OCI-M2 (cell line): ENCODE results near the gene BCL10.

Experiments
- DNase-seq: peaks from one replicate; lab custom pipeline; 2025; ENCODE audit not compliant: unreplicated experiment; lab: John Stamatoyannopoulos, UW

Gene BCL10

DNA sequence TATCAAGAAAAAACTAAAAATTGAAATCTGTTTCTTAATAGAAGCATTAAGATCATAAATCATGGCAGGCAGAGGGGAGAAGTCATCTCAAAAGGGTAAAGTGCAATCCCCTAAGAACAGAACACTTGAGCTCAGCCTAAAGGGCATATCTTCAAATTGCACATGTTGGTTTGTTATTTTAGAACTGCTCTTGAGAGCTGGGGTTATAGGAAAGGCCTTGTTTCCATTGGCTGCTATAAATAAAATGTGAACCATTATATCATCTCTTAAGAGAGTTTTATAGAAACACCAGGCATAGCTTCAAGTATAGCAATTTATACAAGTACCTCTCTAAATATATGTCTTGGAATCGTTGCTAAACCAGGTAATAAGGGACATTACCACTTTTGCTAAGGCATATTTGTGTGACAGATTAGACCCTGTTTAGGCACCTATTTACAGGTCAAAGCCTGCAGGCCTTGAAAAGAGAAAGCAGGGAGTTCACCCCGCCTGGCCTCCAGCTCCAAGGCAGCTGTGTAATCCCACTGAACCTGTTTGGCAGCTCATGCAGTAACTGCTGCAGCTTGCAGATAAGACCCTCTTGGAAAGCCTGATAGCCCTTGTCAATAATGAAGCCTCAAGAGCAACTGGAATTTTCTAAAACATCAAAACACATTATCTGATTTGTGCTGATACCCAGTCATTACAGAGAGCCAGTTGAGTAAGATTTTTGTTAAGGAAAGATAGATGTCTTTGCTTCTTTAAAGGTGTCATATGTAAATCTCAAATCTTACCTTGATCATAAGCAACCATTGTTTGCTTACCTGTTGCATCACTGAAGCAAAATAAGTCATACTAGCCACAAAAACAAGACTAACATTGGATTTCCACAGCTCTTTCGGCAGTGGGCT, 51.5 kb downstream of the BCL10 start:
- DNase-seq = peak; percentile 94

DNA sequence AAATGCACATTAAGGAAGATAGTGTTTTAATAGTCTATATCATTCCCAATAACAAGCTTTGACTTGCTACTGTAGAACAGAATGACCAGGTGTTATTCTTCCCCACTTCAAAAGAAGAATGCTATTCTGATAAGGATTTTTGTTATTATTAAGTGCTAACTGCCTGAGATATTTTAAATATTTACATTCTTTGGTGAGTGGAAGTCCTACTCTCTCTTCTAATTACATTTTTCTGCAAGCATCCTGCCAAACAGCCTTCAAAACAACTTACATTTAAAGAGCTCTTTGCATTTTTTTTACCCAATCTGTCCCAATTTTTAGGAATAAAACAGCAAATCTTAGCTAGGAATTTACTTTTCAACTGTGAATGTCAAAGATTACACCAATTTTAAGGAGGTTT, 52.1 kb downstream of the BCL10 start:
- DNase-seq = no peak

DNA sequence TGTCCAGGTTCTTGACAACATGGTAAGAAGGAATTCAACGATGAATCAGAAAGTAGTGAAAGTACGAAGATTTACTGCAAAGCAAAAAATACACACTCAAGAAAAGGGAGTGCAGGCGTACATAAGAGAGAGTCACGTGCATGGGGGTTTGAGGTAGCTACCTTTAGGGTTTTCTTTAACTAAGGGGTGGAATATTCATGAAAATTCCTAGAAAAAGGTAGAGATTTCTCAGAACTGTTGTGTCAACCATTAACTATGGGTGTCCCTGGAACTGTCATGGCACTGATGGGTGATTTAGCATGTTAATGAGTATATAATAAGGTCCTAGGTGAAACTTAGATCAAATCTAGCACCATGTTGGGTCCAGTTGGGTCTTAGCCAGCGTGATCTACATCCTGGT, 53.1 kb downstream of the BCL10 start:
- no peak for DNase-seq

DNA sequence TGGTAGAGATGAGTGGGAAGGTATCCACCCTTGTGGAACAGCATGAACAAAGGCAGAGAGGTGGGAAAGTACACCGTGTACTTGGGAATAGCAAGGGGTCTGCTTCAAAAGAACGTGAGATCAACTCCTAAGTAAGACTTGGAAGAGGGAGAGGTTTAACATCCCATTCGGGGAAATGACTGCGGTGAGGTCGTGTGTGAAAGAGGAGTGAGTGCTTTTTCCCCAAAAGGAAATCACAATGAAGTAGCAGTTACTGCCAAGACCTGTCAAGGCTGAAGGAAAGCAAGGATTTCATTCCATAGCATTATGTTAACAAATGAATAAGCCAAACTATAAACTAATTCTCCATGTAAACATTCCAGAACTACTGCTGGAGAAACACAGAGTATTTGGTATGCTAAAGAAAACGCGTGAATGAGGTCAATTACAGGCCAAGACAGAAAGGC, 55.7 kb downstream of the BCL10 start:
- DNase-seq = no peak

DNA sequence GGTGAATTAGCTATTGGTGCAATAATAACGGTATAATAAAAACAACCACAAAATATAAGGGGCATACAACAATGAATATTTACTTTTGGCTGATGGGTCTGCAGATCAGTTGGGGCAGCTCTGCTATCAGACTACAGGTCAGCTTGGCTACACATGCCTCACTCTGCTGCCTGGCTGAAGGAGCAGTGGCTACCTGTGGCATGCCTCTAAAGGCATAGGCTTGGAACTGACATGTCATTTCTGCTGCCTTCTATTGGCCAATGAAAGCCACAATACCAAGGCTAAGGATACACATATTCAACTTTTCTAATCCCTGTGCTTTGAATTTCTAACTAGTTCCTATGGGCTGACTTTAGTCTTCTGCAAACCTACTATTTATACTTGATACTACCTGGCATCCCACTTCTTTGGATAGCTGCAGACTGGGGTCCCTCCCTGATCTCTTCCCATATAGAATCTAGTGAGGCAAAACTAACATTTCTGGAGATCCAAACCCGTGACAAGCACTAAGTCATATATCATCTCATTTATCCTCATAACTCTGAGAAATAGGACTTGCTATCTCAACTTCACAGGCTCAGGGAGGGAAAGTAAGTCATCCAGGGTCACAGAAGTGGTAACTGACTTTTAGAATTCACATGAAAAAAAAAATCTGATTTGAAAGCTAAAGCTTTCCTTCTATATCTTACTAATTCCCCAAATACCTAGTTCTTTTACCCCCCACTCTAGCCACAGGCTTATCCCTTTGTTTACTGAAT, 56.4 kb downstream of the BCL10 start:
- DNase-seq = no peak

DNA sequence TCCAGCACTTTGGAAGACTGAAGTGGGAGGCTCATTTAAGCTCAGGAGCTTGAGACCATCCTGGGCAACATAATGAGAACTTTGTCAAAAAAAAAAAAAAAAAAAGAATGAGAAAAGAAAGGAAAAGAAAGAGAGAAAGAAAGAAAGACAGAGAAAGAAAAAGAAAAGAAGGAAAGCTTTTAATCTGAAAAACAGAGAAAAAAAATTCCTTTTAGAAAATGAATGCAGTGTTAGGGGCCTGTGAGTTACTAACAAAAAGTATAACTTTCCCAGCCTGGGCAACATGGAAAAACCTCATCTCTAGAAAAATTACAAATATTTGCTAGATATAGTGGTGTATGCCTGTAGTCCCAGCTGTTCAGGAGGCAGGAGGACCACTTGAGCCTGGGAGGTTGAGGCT, 59.7 kb downstream of the BCL10 start:
- no peak for DNase-seq
